Measurements from ENCODE around the gene RO60. TPM values are rescaled to one million over a fixed set of nuclear protein-coding genes. Genes with fewer than 3 reads are reported as not detected.

The RO60 gene
- total RNA-seq, 2 experiments from 2014 or later = 42.8 to 48.0 TPM

- no peak overlapping the region for H3K27ac Mint-ChIP-seq
- CTCF ChIA-PET = no interaction called here
- peaks cover 4% of the 10 kb centered on the region for H3K36me3 Mint-ChIP-seq (ENCODE audit: low read depth)
- peaks cover 72% of the 10 kb centered on the region for H3K4me1 Mint-ChIP-seq (ENCODE audit: low read depth)
- H3K4me3 Mint-ChIP-seq = no peak overlapping the region
- no peak for DNase-seq
- intact Hi-C loops (cut with micrococcal nuclease) = no loop called here
- H3K27me3 Mint-ChIP-seq (ENCODE audit: low read depth) = no peaks in the 10 kb centered on the region
- no peaks in the 10 kb centered on the region for H3K9me3 Mint-ChIP-seq
Measured at GRCh38 chr1:193065954-193066353, 6.5 kb downstream of the RO60 start.

DNA sequence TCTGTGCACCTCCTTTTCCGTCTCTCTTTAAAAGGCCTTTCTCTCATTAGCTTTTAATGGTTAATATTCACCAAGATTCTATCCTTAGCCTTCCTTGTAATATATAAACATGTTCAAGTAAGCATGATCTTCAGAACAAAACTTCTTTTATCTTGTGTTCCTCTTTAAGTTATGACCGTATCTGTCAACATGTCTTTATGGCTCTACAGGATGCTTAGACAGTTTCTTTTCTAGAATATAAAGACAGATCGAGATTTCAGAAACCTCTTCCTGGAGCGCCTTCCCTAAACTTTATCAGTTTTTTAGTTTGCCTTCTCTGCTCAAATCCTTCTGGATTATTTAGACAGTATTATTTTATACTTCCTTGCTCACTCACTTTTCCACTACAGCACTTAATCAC lies 7.2 kb downstream of the RO60 start:
- H3K27ac Mint-ChIP-seq = no peak overlapping the region
- H3K9me3 Mint-ChIP-seq = no peaks in the 10 kb centered on the region
- H3K4me1 Mint-ChIP-seq (ENCODE audit: low read depth) = peaks cover 70% of the 10 kb centered on the region
- peaks cover 4% of the 10 kb centered on the region for H3K36me3 Mint-ChIP-seq (ENCODE audit: low read depth)
- intact Hi-C loops (cut with micrococcal nuclease) = no loop called here
- no peak for DNase-seq
- no peak overlapping the region for H3K4me3 Mint-ChIP-seq
- H3K27me3 Mint-ChIP-seq (ENCODE audit: low read depth) = no peaks in the 10 kb centered on the region
- CTCF ChIA-PET = interaction anchor here (0.6 kb wide), 1 partner anchor 368 kb away, joined by 4 read pairs; no protein-coding TSS in a partner anchor

DNA sequence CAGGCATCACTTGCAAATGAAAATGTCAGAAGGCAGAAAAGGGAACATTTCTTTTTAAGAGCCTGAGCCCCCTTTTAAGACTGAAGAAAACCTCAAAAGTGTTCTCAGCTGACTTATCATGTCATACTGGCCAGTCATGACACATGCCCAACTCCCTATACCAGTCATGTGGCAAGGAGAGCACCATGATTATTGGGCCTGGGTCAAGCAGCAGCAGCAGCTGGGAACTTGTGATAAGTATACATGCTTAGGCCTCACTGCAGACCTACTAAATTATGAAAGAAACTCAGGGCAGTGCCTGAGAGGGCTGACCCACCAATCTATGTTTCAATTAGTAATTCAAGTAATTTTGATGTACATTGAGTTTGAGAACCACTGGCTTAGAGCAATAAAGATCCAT lies 8.6 kb downstream of the RO60 start:
- CTCF ChIA-PET = no interaction called here
- Mint-ChIP-seq H3K4me1 (ENCODE audit: low read depth) (peaks cover 62% of the 10 kb centered on the region), H3K27me3 (ENCODE audit: low read depth) (no peaks in the 10 kb centered on the region), H3K27ac (peak overlapping the region; percentile 47), H3K36me3 (ENCODE audit: low read depth) (peaks cover 7% of the 10 kb centered on the region), H3K9me3 (no peaks in the 10 kb centered on the region), H3K4me3 (no peak overlapping the region)
- intact Hi-C loops (cut with micrococcal nuclease) = no loop called here
- no peak for DNase-seq

- Mint-ChIP-seq H3K36me3 (ENCODE audit: low read depth) (peaks cover 10% of the 10 kb centered on the region), H3K27ac (no peak overlapping the region), H3K9me3 (no peaks in the 10 kb centered on the region), H3K27me3 (ENCODE audit: low read depth) (no peaks in the 10 kb centered on the region), H3K4me1 (ENCODE audit: low read depth) (peaks cover 50% of the 10 kb centered on the region), H3K4me3 (no peak overlapping the region)
- CTCF ChIA-PET = interaction anchor here (0.6 to 1.7 kb wide), 4 partner anchors 14 to 197 kb away, joined by 3 to 5 read pairs (median 3); partner anchors contain the start of gene CDC73
- intact Hi-C loops (cut with micrococcal nuclease) = loop anchor here (1.0 kb wide), 1 partner anchor 11 kb away; the partner anchor contains the start of genes RO60 and UCHL5
- DNase-seq = no peak
Measured at GRCh38 chr1:193069748-193070385, 10.5 kb downstream of the RO60 start.

DNA sequence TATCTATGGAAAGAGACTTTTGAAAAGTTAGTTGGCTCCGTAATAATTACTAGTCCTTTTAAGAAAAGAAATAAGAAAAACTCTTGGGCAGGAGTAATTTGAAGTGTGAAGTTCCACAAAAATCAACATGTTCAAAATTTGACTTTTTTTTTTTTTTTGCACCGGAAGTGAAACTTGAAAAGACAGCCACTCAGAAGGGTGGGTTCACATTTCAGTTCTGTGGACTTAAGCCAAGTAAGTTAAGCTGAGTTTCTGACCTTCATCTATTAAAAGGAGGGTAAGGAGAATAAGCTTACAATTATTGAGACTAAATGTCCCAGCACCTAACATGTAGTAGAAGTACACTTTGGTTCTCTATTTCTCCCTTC lies 11.0 kb downstream of the RO60 start:
- peaks cover 10% of the 10 kb centered on the region for H3K36me3 Mint-ChIP-seq (ENCODE audit: low read depth)
- no peak overlapping the region for H3K4me3 Mint-ChIP-seq
- intact Hi-C loops (cut with micrococcal nuclease) = loop anchor here (1.0 kb wide), 1 partner anchor 11 kb away; the partner anchor contains the start of genes RO60 and UCHL5
- H3K27ac Mint-ChIP-seq = no peak overlapping the region
- no peak for DNase-seq
- H3K4me1 Mint-ChIP-seq (ENCODE audit: low read depth) = peaks cover 45% of the 10 kb centered on the region
- H3K27me3 Mint-ChIP-seq (ENCODE audit: low read depth) = no peaks in the 10 kb centered on the region
- H3K9me3 Mint-ChIP-seq = no peaks in the 10 kb centered on the region
- CTCF ChIA-PET = interaction anchor here (0.6 to 1.7 kb wide), 5 partner anchors 12 to 196 kb away, joined by 3 to 5 read pairs (median 3); partner anchors contain the start of gene CDC73

GRCh38 chr1:193070942-193071341 lies 11.5 kb downstream of the RO60 start:
- CTCF ChIA-PET = interaction anchor here (0.7 to 1.7 kb wide), 3 partner anchors 13 to 259 kb away, joined by 3 to 5 read pairs (median 3); no protein-coding TSS in a partner anchor
- Mint-ChIP-seq H3K4me1 (ENCODE audit: low read depth) (peaks cover 43% of the 10 kb centered on the region), H3K9me3 (no peaks in the 10 kb centered on the region), H3K27me3 (ENCODE audit: low read depth) (no peaks in the 10 kb centered on the region), H3K36me3 (ENCODE audit: low read depth) (peaks cover 10% of the 10 kb centered on the region), H3K4me3 (no peak overlapping the region), H3K27ac (no peak overlapping the region)
- peak; percentile 11 for DNase-seq
- intact Hi-C loops (cut with micrococcal nuclease) = loop anchor here (1.0 kb wide), 1 partner anchor 12 kb away; the partner anchor contains the start of genes RO60 and UCHL5

DNA sequence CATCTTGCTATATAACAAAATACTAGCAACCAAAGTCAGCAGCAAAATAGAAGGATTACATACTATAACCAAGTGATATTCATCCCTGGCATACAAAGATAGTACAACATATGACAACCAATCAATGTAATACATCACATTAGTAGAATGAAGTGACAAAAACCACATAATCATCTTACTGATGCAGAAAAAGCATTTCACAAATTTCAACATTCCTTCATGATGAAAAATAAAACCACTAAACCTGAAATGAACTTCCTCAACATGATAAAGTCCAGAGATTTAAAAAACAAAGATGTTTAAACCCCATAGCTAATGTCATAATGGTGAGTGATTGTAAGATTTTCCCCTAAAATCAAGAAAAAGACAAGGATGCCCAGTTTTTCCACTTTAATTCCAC lies 18.6 kb downstream of the RO60 start:
- Mint-ChIP-seq H3K4me1 (ENCODE audit: low read depth) (peaks cover 7% of the 10 kb centered on the region), H3K27me3 (ENCODE audit: low read depth) (no peaks in the 10 kb centered on the region), H3K9me3 (no peaks in the 10 kb centered on the region), H3K36me3 (ENCODE audit: low read depth) (peaks cover 39% of the 10 kb centered on the region), H3K4me3 (no peak overlapping the region), H3K27ac (no peak overlapping the region)
- CTCF ChIA-PET = no interaction called here
- DNase-seq = no peak
- intact Hi-C loops (cut with micrococcal nuclease) = no loop called here

DNA sequence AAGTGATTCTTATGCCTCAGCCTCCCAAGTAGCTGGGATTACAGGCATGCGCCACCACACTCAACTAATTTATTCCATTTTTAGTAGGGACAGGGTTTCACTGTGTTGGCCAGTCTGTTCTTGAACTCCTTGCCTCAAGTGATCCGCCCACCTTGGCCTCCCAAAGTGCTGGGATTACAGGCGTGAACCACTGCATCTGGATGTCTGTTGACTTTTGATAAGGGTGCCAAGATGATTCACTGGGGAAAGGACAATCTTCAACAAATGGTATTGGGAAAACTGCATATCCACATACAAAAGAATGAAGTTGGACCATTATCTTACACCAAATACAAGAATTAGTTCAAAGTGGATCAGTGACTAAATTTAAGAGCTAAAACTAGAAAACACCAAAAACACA lies 19.8 kb downstream of the RO60 start:
- DNase-seq = no peak
- Mint-ChIP-seq H3K27me3 (ENCODE audit: low read depth) (no peaks in the 10 kb centered on the region), H3K36me3 (ENCODE audit: low read depth) (peaks cover 36% of the 10 kb centered on the region), H3K4me1 (ENCODE audit: low read depth) (peaks cover 6% of the 10 kb centered on the region), H3K27ac (no peak overlapping the region), H3K9me3 (no peaks in the 10 kb centered on the region), H3K4me3 (no peak overlapping the region)
- CTCF ChIA-PET = no interaction called here
- intact Hi-C loops (cut with micrococcal nuclease) = no loop called here

GRCh38 chr1:193083365-193084088 lies 24.1 kb downstream of the RO60 start:
- H3K4me3 Mint-ChIP-seq = no peak overlapping the region
- no peaks in the 10 kb centered on the region for H3K4me1 Mint-ChIP-seq (ENCODE audit: low read depth)
- no peak overlapping the region for H3K27ac Mint-ChIP-seq
- no peaks in the 10 kb centered on the region for H3K9me3 Mint-ChIP-seq
- H3K36me3 Mint-ChIP-seq (ENCODE audit: low read depth) = peaks cover 28% of the 10 kb centered on the region
- intact Hi-C loops (cut with micrococcal nuclease) = no loop called here
- CTCF ChIA-PET = interaction anchor here (1.7 kb wide), 1 partner anchor 13 kb away, joined by 5 read pairs; no protein-coding TSS in a partner anchor
- DNase-seq = no peak
- no peaks in the 10 kb centered on the region for H3K27me3 Mint-ChIP-seq (ENCODE audit: low read depth)

DNA sequence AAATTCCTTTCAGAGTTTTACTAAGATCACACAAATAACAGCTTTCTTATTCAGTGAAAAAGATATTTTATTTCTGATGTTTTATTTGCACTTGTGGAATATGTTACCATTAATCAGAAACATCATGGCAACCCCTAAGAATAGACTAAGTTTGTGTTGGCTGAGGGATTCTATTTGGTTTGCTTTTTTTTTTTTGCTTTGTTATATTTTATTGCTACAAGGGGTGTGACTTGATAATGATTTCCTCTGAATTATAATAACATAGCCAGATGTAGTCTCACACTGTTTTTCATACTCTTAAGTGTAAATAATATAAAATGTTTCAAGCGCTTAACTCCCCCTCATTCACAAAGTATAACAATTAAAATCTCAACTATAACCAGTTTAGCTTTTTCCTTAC lies 25.9 kb downstream of the RO60 start:
- CTCF ChIA-PET = interaction anchor here (0.6 to 1.7 kb wide), 6 partner anchors 15 to 1296 kb away, joined by 3 to 7 read pairs (median 4); no protein-coding TSS in a partner anchor
- no peak for DNase-seq
- Mint-ChIP-seq H3K36me3 (ENCODE audit: low read depth) (peaks cover 15% of the 10 kb centered on the region), H3K27ac (no peak overlapping the region), H3K4me1 (ENCODE audit: low read depth) (no peaks in the 10 kb centered on the region), H3K9me3 (no peaks in the 10 kb centered on the region), H3K4me3 (no peak overlapping the region), H3K27me3 (ENCODE audit: low read depth) (no peaks in the 10 kb centered on the region)
- intact Hi-C loops (cut with micrococcal nuclease) = no loop called here

DNA sequence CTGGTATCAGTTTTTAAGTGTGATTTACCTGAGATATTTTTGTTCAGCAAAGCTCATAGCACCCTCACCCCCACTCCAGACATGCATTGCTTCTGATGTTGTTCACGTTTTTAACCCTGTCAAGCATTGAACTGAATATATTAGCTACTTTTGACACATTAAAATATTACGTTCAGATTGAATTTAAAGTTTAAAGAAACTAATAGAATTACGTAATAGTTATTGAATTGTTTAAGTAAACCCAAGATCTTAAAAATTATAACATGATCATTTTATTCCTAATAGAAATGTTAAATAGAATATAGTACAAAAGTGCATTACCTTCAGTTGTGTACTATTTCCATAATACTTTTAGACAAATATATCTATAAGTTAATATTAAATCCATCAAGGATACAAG lies 26.9 kb downstream of the RO60 start:
- DNase-seq = no peak
- Mint-ChIP-seq H3K9me3 (no peaks in the 10 kb centered on the region), H3K36me3 (ENCODE audit: low read depth) (peaks cover 15% of the 10 kb centered on the region), H3K27me3 (ENCODE audit: low read depth) (no peaks in the 10 kb centered on the region), H3K4me1 (ENCODE audit: low read depth) (no peaks in the 10 kb centered on the region), H3K27ac (no peak overlapping the region), H3K4me3 (no peak overlapping the region)
- intact Hi-C loops (cut with micrococcal nuclease) = no loop called here
- CTCF ChIA-PET = no interaction called here

GRCh38 chr1:193087893-193088292 lies 28.5 kb downstream of the RO60 start:
- Mint-ChIP-seq H3K27ac (no peak overlapping the region), H3K4me1 (ENCODE audit: low read depth) (no peaks in the 10 kb centered on the region), H3K27me3 (ENCODE audit: low read depth) (no peaks in the 10 kb centered on the region), H3K36me3 (ENCODE audit: low read depth) (peaks cover 9% of the 10 kb centered on the region), H3K9me3 (no peaks in the 10 kb centered on the region), H3K4me3 (no peak overlapping the region)
- intact Hi-C loops (cut with micrococcal nuclease) = no loop called here
- CTCF ChIA-PET = interaction anchor here (0.7 kb wide), 1 partner anchor 35 kb away, joined by 3 read pairs; no protein-coding TSS in a partner anchor
- DNase-seq = no peak

All from activated naive CD4-positive, alpha-beta T cell treated with anti-CD3 and anti-CD28 coated beads for 36 hours (primary cell).